GM21360 (cell line): Measurements from ENCODE around the gene PPP2CA.
"Not testable (repeated sequence)": the region's sequence is repeated elsewhere in the genome, so short reads cannot be mapped to it uniquely, and the experiment has no call there.

Source experiments
- ATAC-seq: cut with Tn5 transposase; IDR thresholded peaks from one replicate; pipeline ENCODE4 v1.9.1; 2021; ENCODE audit warnings: mild to moderate bottlenecking, moderate library complexity; ENCODE audit not compliant: unreplicated experiment

PPP2CA gene

DNA sequence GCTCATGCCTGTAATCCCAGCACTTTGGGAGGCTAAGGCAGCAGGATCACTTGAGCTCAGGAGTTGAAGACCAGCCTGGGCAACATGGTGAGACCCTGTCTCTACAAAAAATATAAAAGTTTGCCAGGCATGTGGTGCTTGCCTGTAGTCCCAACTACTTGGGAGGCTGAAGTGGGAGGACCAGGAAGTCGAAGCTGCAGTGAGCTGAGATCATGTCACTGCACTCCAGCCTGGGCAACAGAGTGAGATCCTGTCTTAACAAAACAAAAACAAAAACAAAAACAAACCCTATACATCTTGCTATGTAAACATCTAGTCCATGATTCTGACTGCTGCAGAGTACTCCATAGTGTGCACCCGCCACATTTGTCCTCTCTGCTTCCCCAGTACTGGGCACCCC is 19.8 kb upstream of the PPP2CA start:
- no peak for ATAC-seq

DNA sequence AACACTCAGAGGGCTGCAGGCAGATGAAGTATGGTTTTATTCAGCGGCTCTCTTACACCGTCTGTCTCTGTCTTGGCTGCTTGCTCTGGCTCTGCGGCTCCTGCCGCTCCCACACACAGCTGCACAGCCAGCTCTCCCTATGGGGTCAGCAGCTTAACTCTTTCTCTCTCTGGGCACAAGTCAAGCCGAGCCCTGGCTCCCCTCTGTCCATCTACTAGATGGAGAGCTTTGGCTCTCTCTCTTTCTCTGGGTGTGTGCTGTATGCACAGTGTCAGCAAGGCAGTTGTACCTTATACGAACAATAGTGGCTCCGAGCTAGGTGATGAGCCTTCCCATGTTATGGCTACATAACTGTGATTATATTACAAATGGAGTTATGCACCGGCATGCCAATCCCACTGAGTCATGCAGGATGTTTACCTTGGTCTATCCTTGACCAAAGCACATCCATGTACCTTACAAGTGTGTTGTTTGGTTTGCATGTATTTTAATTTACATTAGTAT is 19.3 kb upstream of the PPP2CA start:
- ATAC-seq: no peak

DNA sequence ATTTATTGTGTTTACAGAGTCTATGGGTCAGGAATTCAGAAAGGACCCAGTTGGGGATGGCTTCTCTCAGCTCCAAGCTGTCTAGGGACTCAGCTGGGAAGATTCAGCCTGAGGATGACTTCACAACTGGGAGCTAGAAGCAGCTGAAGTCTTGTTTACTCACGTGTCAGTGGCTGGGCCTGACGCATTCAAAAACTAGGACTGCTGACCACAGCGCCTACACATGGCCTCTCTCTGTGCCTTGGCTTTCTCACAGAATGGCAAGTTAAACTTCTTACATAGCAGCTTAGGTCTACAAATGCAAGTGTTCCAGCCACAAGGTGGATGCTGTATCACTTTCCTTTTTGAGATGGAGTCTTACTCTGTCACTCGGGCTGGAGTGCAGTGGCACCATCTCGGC is 16.3 kb upstream of the PPP2CA start:
- no peak for ATAC-seq

DNA sequence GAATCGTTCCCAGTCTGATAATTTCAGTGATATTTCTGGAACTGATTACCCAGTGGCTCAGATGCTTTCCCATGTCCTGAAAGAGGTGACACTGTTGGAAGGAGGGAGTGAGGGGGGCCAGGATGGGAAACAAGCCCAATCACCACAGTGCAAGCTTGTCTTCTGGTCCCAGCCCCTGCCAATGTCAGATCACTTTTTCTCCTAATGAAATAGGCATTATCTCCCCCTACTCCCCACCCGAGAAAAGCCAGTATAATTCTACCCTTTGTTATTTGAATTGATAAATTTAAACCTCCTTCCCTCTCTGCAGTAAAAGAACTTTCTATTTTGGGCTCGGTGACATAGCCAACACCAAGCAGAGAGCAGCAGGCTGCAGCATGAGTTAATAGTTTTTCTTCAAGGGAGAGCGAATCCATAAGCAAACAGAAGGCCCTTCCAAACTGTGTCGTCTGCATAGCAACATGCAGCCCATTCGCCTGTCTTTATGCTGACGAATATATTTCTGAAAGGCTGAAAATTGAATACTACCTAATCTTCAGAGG is 14.6 kb upstream of the PPP2CA start:
- ATAC-seq: no peak

DNA sequence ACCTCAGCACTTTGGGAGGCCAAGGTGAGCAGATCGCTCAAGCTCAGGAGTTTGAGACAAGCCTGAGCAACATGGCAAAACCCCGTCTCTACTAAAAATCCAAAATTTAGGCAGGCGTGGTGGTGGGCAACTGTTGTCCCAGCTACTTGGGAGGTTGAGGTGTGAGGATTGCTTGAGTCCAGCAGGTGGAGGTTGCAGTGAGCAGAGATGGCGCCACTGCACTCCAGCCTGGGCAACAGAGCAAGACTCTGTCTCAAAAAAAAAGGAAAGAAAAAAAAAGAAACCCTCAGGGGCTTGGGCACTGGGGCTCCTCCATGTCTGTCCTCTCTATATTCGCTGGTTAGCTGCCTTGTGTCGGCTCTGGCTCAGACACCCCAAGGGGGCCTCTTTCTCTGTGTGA is 10.9 kb upstream of the PPP2CA start:
- ATAC-seq: no peak

DNA sequence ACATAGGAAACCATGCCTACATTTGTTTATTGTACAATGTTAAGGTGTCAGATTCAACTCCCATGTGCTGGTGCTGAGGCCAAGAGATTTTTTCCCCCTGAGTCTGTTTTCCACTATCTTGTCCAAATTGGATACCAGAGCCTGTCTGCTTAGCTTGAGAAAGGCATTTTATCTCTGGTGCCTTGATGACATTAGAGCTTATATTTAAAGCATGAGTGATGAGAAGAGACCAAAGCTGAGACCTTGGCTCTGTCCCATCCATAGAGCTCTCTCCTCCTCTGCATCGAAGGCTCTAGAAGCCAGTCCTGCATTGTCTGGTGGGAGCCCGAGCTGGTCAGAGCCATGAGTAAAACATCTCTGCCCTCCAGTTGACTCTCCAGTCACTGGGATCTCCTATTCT is 10.4 kb upstream of the PPP2CA start:
- no peak for ATAC-seq

DNA sequence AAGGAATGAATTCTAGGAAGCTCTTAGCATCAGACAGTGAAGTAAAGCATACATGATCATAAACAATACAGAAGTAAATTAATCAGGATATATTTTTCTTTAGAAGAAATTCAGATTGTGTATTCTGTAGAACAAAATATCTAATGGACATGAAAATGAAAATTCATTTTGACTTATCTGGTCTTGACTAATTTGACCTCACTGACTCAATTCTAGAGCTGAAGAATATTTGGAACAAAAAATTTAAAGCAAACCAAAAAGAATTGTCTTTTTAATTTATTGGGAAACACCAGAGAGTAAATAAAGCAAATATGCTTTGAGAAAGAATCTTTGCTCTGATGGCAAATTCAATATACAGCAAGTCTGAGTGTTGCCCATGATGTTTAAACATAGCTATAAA is 2.8 kb upstream of the PPP2CA start:
- ATAC-seq: no peak

DNA sequence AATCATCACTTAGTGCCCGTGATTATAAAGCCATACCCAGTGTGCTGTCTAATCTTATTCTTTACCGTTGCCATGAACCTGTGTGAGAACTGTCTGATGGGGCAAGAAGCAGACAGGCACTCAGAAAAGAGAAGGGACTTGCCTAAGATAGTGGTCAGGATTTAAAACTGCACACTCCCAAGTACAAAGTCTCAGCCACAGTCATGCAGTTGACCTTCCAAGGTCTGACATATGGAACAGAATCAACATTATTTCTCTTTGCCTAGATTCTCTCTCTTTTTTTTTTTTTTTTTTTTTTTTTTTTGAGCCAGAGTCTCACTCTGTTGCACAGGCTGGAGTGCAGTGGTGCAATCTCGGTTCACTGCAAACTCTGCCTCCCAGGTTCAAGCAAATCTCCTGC is 1.9 kb upstream of the PPP2CA start:
- ATAC-seq: no peak

DNA sequence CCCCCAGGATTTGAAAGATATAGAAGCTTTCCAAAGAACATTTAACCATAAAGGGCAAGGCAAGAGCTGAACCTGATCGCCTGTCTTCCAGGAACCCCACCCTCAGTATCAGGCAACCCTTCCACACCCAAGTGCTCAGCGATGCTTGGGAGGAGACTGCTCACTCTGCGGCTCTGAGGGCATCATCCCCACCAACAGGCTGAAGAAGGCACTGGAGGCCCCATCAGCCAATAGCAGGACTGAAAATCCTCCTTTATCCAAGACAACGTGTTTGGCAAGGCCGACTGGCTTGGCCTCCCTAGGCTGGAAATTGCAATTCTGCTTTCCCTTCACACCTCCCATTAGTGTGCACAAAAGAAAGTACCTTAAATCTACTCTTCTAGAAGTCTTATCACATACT is 1.4 kb upstream of the PPP2CA start:
- ATAC-seq: no peak

DNA sequence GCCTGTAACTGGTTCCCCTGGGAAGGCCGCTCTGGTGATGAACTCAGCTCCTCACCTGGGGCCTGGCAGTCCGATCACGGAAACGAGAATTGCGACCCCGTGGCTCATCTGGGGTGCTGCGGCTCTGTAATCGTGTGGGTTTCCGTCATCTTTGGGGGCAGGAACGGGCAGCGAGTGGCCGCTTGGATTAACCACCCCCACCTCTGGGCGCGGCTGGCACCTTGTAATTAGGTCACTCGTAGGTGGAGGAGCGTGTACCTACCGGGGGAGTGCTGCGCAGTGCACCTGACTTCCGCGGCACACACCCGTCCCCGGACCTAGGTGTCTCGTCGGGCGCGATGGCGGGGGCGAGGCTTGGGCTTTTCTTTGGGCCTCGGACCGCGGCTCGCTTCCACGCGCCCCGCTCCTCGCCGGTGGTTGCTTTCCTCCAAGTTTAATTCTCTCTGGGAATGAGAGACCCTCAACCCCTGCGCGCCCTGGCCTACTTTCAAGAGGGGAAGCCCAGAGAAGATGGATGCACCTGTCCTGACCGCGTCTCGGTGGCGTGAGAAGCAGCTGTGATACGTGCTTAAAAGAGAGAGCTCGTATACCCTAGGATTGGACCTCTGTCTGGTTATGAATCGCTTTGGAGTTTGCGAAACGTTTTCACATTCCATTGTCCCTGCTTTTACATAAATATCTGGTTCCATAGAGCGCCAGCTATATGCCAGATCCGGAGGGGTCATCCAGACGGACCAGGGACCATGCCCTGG is 744 bp upstream of the PPP2CA start:
- peak; percentile 19 for ATAC-seq

DNA sequence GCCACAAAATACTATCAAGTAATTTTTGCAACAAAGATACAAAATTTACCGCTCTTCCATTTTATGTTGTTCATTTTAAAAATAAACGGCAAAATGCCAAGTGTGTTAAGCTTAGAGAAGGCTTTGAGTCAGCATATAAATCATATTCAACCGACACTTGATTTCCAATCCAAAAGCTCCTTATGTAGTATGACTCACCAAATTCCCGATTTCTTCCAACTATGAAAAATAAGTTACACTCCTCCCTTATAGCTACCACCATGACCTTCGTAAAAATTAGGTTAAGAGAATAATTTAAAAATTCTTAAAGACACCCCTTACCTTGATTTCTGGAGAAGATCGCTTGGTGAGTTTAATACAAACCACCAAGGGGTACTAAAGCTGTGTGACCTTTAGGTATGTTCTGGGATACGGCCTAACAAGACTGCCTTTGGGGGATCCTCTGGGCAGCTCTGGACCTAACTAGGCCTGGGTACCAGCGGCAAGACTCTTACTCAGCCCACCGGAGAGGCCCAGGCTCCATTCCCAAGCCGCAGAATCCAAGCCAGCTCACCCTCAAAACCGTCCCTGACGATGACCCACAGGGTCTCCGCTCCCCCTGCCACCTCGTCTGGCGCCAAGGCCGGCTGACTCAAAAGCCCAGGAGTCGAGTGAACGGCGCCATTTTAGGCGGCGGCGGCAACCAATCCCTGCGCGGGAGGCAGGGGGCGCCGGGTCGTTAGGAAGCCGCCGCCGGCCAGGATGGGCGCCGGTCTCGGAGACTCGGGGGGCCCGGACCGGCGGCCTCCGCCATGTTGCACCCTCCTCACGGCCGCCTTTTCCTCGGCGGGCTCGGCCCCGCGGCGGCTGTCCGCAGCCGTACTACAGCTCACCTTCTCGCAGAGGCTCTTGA is 739 bp downstream of the PPP2CA start:
- peak; percentile 31 for ATAC-seq

DNA sequence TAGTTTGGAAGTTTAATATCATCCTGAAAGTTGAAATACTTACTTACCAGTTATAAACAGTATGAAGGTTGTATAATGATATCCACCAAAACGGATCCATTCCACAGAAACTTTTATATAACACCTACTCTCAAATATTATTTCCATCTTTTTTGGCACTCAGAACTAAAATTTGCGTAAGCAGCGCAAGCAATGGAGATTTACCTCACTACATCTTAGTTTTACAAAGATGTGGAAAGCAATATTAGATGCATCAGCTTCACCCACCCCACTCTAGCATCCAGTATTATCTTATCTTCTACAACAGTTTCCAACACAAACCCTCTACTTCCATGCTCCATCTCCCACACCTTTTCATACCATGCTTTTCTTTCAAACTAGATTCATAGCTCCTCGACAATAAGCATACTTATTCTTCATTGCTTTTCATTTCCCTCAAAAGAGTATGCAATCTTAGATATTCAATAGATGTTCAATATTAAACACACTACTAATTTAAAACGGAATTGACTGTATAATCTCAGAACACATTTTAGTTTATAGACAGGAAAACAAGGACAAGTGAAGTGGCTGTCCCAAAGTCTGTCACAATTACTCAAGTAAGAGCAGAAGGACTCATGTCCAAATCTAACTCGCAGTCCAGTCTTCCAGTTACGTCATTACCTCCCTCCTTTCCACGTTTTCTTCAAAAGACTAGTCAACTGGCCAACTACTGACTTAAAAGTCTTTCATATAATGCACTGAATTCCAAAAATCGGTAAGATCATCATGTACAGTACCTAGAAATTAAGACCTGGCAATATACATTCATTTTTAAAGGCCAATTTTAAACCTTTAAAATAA is 2.2 kb downstream of the PPP2CA start:
- no peak for ATAC-seq

DNA sequence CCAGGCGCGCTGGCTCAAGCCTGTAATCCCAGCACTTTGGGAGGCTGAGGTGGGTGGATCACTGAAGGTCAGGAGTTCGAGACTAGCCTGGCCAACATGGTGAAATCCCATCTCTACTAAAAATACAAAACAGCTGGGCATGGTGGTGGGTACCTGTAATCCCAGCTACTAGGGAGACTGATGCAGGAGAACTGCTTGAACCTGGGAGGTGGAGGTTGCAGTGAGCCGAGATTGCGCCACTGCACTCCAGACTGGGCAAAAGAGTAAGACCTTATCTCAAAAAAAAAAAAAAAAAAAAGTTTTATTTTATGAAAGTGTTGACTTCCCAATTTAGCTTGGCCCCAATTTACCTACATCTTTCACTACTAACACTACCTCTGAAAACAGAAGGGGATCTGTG is 4.2 kb downstream of the PPP2CA start:
- not testable (repeated sequence) for ATAC-seq

DNA sequence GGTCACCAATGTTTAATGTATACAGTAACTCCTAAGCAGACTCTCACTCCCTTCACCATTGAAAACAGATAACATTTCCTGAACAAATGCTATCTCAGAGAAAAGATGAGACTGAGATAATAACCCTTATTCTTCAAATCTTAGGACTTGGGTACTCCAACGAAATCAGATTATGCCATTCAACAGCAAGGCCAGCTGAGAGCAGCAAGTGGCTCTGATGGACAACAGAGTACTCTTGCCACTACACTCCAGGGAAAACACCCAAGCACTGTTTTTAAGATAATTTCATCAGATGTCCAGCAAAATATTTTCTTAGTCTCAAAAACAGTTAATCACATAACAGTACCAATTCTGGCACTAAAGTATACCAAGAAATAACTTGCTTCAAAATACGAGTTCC is 10.1 kb downstream of the PPP2CA start:
- ATAC-seq: no peak

DNA sequence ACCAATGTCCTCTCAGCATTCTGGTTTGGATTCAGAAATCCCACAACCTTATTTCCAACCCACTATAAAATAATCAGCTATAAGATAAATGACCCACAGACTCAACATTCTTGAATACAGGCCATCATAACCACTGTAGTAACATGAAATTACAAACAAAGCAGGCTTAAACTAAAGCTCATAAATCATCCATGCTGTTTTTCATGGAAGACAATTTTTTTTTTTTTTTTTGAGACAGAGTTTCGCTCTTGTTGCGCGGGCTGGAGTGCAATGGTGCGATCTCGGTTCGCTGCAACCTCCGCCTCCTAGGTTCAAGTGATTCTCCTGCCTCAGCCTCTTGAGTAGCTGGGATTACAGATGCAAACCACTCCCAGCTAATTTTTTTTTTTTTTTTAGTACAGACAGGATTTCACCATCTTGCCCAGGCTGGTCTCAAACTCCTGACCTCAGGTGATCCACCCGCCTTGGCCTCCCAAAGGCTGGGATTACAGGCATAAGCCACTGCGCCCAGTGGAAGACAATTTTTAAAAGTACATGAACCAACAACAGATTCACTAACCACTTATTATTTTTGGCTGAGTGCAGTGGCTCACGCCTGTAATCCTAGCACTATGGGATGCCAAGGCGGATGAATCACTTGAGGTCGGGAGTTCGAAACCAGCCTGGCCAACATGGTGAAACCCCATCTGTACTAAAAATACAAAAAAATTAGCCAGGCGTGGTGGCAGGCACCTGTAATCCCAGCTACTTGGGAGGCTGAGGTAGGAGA is 14.4 kb downstream of the PPP2CA start:
- not testable (repeated sequence) for ATAC-seq

DNA sequence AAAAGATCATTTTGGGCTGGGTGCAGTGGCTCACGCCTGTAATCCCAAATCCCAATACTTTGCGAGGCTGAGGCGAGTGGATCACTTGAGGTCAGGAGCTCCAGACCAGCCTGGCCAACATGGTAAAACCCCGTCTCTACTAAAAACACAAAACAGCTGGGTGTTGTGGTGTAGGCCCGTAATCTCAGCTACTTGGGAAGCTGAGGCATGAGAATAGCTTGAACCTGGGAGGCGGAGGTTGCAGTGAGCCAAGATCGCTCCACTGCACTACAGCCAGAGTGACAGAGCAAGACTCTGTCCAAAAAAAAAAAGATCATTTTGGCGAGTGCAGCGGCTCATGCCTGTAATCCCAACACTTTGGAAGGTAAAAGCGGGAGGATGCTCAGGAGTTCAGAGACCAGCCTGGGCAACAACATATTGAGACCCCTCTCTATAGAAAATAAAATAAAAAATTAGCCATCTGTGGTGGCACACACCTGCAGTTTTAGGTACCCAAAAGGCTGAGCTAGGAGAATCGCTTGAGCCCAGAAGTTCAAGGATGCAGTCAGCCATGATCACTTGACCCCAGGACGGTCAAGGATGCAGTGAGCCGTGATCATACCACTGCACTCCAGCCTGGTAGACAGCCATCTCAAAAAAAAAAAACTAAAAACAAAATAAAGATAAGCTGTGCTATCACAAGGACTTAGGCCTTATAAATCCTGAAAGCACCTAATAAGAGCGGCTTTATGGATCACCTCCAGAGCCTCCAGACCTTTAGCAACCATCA is 16.2 kb downstream of the PPP2CA start:
- no peak for ATAC-seq

DNA sequence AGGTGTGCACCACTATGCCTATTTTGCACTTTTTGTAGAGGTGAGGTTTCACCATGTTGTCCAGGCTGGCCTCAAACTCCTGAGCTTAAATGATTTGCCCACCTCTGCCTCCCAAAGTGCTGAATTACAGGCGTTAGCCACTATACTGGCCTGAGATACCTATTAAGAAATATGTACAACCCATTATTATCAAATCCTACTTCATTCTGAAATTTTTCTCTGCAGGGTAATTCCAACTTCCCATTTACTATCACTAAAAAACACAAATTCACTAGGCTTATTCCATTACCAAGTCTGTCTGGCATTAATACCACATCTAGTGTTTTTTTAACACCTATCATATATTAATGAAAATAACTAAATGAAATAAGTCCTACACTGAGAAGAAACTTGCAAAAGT is 18.2 kb downstream of the PPP2CA start:
- ATAC-seq: no peak

DNA sequence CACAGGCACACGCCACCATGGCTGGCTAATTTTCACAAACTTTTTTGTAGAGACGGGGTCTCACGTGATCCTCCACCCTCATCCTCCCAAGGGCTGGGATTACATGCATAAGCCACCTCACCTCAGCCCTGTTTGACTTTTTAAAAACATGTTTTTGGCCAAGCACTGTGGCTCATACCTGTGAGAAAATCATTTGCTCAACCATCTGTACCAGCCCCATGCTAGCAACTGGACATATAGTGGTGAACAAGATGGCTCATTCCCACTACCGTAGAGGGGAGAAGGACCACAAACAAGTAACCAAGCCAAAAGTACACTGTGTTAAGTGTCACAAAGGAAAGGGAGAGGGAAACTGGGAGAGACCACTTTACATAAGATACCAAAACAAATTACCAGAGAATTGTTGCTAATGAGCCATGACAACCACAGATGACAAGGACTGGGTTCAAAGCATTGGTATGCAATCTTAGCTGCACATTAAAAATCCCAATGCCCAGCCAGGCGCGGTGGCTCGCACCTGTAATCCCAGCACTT is 19.2 kb downstream of the PPP2CA start:
- no peak for ATAC-seq

DNA sequence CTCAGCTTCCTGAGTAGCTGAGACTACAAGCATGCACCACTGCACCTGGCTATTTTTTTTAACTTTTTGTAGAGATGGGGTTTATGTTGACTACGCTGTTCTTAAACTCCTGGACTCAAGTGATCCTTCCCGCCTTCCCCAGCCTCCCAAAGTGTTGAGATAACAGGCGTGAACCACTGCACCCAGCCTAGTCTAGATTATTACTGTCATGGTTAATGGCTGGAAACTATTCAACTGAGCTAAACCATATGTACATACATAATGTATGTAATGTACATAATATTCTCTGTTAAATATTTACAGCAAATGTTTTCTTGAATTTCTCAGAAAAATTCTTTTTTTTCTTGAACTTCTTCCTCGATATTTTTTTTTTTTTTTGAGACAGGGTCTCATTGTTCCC is 21.3 kb downstream of the PPP2CA start:
- ATAC-seq: no peak
